Middle frontal gyrus (tissue), 1 donor: ENCODE results near the gene RUNDC3A.
"Not testable (repeated sequence)": the region's sequence is repeated elsewhere in the genome, so short reads cannot be mapped to it uniquely, and the experiment has no call there.

Experiments used
- DNase-seq: peaks from one replicate; pipeline ENCODE4 v3.0.0-alpha.2; 2015; ENCODE audit warnings: low spot score; ENCODE audit errors: extremely low spot score

The RUNDC3A gene

GRCh38 chr17:44318077-44318892 lies 9.9 kb downstream of the RUNDC3A start:
- no peak for DNase-seq

- DNase-seq, result no peak
Measured at GRCh38 chr17:44320066-44320465, 11.7 kb downstream of the RUNDC3A start.

GRCh38 chr17:44321246-44322120 lies 13.1 kb downstream of the RUNDC3A start:
- no peak for DNase-seq

GRCh38 chr17:44322236-44322895 lies 14.0 kb downstream of the RUNDC3A start:
- no peak for DNase-seq

GRCh38 chr17:44323359-44324091 lies 15.1 kb downstream of the RUNDC3A start:
- DNase-seq, result no peak

GRCh38 chr17:44324092-44324570 lies 15.7 kb downstream of the RUNDC3A start:
- no peak for DNase-seq

- peak; percentile 87 for DNase-seq
Measured at GRCh38 chr17:44324571-44325275, 16.3 kb downstream of the RUNDC3A start, which contains the start of gene SLC25A39. Gene SLC25A39 (minus strand): TSS chr17:44324823. CDS start chr17:44323562, 1,261 bp downstream.

GRCh38 chr17:44326861-44327444 lies 18.6 kb downstream of the RUNDC3A start:
- DNase-seq, result peak; percentile 96

- no peak for DNase-seq
Measured at GRCh38 chr17:44327715-44328449, 19.5 kb downstream of the RUNDC3A start.

- not testable (repeated sequence) for DNase-seq
Measured at GRCh38 chr17:44329516-44329915, 21.1 kb downstream of the RUNDC3A start.

GRCh38 chr17:44330263-44330662 lies 21.9 kb downstream of the RUNDC3A start:
- not testable (repeated sequence) for DNase-seq

- DNase-seq, result peak; percentile 68
Measured at GRCh38 chr17:44331249-44331760, 22.9 kb downstream of the RUNDC3A start.

- no peak for DNase-seq
Measured at GRCh38 chr17:44333371-44333770, 25.0 kb downstream of the RUNDC3A start.

- no peak for DNase-seq
Measured at GRCh38 chr17:44334315-44334714, 25.9 kb downstream of the RUNDC3A start.

- no peak for DNase-seq
Measured at GRCh38 chr17:44334727-44335126, 26.3 kb downstream of the RUNDC3A start.

- no peak for DNase-seq
Measured at GRCh38 chr17:44335564-44335963, 27.2 kb downstream of the RUNDC3A start.

- no peak for DNase-seq
Measured at GRCh38 chr17:44335968-44336367, 27.6 kb downstream of the RUNDC3A start.

GRCh38 chr17:44338702-44339101 lies 30.3 kb downstream of the RUNDC3A start:
- DNase-seq, result no peak

GRCh38 chr17:44340553-44340952 lies 32.2 kb downstream of the RUNDC3A start:
- DNase-seq, result not testable (repeated sequence)
